RPMI8226 (cell line): ENCODE results near the gene C22orf23.

Experiments
- DNase-seq: peaks from one replicate; pipeline ENCODE4 v3.0.0-alpha.2; 2015

C22orf23 gene

DNA sequence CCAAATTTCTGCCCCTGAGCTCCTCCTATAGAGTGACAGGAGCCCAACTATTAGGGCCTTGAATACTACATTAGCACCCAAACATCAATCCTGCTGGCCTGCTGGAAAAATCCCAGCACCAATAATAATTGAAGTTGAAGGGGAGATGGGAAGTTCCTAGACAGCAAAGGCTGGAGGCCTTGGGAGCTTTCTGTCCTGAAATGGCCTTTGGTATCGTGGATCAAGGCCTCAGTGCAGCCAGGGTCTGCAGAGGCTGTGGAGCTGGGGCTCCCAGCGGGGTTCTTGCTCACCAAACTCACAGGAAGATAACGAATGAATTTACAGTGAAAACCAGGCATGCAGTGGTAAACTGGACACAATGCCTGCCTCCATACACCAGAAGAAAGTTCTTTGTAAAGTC, 56.5 kb downstream of the C22orf23 start:
- no peak for DNase-seq

DNA sequence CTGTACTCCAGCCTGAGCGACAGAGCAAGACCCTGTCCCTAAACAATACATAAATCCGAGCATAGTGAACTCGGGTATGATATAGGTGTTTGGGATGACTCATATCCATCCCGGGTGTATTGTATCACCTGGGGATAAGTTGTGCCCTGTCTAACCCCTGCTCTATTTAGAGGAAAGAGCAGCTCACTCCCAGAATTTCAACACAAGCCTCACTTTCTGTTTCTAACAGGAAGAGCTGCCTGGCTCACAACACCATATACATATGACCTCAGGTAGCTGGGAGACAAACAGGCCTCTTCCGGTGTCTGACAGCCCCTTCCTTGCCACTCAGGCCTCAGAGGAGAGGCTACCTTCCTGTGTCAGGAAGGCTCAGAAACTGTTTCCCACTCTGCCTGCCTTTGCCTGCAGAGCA, 57.2 kb downstream of the C22orf23 start:
- DNase-seq: peak; percentile 59

DNA sequence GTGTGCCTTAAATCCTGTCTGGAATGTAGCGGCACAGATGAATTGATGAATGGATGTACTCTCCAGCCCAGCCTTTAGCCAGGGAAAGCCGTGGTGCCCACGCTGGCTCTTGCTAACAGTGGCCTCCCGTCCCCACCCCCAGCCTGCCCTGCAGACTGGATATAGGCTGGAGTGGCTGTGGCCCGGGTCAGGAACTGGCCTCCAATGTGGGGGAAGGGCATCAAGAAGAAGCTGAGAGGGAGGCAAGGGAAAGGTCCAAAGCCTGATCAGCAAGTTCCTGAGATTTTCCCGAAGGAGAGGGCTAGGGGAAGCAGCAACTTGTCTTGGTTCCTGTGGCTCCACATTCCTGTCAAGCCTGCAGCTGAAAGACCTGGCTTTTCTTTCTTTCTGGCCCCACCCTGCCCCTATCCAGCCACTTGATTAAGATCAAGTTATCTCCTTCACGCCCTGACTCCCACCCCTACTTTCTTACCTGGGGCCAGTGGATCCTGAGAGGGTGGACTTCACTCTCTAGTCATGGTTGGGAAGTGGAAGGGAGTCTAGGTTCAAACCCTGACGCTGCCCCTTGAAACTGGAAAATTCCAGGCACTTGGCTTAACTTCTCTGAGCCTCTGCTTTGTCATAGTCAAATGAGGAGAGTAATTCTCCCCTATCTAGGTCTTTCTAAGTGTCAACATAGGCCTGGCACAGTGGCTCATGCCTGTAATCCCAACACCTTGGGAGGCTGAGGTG, 58.3 kb downstream of the C22orf23 start:
- no peak for DNase-seq

DNA sequence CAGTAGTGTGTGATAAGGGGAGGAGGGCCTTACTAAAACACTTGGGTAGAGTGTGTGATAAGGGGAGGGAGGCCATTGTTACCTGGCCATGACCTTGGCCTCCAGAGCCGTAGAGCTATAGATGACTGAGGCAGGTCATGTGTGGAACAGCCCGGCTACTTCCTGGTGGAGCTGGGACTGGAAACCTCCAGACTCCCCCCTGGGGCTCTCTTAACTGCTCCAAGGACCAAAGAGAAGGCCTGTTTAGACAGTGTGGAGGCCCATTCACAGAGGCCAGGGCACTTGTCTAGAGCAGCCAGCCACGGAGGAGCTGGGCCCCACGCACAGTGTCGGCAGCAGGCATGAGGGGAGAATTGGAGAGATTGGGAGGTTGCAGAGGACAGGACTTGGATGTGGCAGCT, 59.8 kb downstream of the C22orf23 start:
- no peak for DNase-seq
